Measurements from ENCODE around the gene EIF4A3. TPM values are rescaled to one million over a fixed set of nuclear protein-coding genes. Genes with fewer than 3 reads are reported as not detected.

Gene EIF4A3
- total RNA-seq, 1 experiment from 2014 or later = 362 TPM

- DNase-seq = no peak
- peaks cover 52% of the 10 kb centered on the region for H3K36me3 ChIP-seq
Observed at GRCh38 chr17:80132906-80133625, 13.9 kb downstream of the EIF4A3 start.

GRCh38 chr17:80130992-80131391 is 15.9 kb downstream of the EIF4A3 start:
- Histone ChIP-seq H3K4me1 (no peaks in the 10 kb centered on the region), H3K27me3 (no peaks in the 10 kb centered on the region), H3K27ac (no peak overlapping the region), H3K36me3 (peaks cover 33% of the 10 kb centered on the region), H3K9me3 (replicated peaks) (no peaks in the 10 kb centered on the region), H3K4me3 (no peak overlapping the region)
- no peak for DNase-seq

More at GRCh38 chr17:80132906-80133625, 13.9 kb downstream of the EIF4A3 start:
- Histone ChIP-seq H3K27ac (no peak overlapping the region), H3K4me1 (no peaks in the 10 kb centered on the region), H3K4me3 (no peak overlapping the region), H3K9me3 (replicated peaks) (no peaks in the 10 kb centered on the region), H3K27me3 (no peaks in the 10 kb centered on the region)

- no peak for DNase-seq
- Histone ChIP-seq H3K36me3 (peaks cover 14% of the 10 kb centered on the region), H3K9me3 (replicated peaks) (no peaks in the 10 kb centered on the region), H3K4me1 (peaks cover 8% of the 10 kb centered on the region), H3K4me3 (no peak overlapping the region), H3K27ac (no peak overlapping the region), H3K27me3 (no peaks in the 10 kb centered on the region)
Observed at GRCh38 chr17:80129006-80129565, 17.8 kb downstream of the EIF4A3 start.

GRCh38 chr17:80126449-80126715 is 20.5 kb downstream of the EIF4A3 start:
- Histone ChIP-seq H3K4me1 (peaks cover 15% of the 10 kb centered on the region), H3K27me3 (no peaks in the 10 kb centered on the region), H3K27ac (no peak overlapping the region), H3K36me3 (no peaks in the 10 kb centered on the region), H3K9me3 (replicated peaks) (no peaks in the 10 kb centered on the region), H3K4me3 (no peak overlapping the region)
- DNase-seq = no peak

GRCh38 chr17:80125656-80126448 is 21.1 kb downstream of the EIF4A3 start:
- Histone ChIP-seq H3K4me3 (no peak overlapping the region), H3K9me3 (replicated peaks) (no peaks in the 10 kb centered on the region), H3K36me3 (no peaks in the 10 kb centered on the region), H3K27me3 (no peaks in the 10 kb centered on the region), H3K27ac (no peak overlapping the region), H3K4me1 (peaks cover 15% of the 10 kb centered on the region)
- no peak for DNase-seq

GRCh38 chr17:80124351-80124981 is 22.5 kb downstream of the EIF4A3 start:
- DNase-seq = peak; percentile 80 to 83
- Histone ChIP-seq H3K27ac (peak overlapping the region; percentile 23), H3K4me1 (peaks cover 15% of the 10 kb centered on the region), H3K9me3 (replicated peaks) (no peaks in the 10 kb centered on the region), H3K4me3 (no peak overlapping the region), H3K27me3 (no peaks in the 10 kb centered on the region), H3K36me3 (no peaks in the 10 kb centered on the region)

GRCh38 chr17:80123791-80124190 is 23.1 kb downstream of the EIF4A3 start:
- Histone ChIP-seq H3K9me3 (replicated peaks) (no peaks in the 10 kb centered on the region), H3K27ac (peak overlapping the region; percentile 23), H3K4me3 (no peak overlapping the region), H3K4me1 (peaks cover 18% of the 10 kb centered on the region), H3K27me3 (peaks cover 3% of the 10 kb centered on the region; the same call in 1 of the 2 replicates), H3K36me3 (no peaks in the 10 kb centered on the region)
- peak; percentile 73 to 79 for DNase-seq

- H3K4me1 ChIP-seq = peaks cover 20% of the 10 kb centered on the region
- H3K9me3 ChIP-seq (replicated peaks) = no peaks in the 10 kb centered on the region
- peaks cover 6% of the 10 kb centered on the region; the same call in 1 of the 2 replicates for H3K27me3 ChIP-seq
- no peak overlapping the region for H3K4me3 ChIP-seq
- H3K36me3 ChIP-seq = no peaks in the 10 kb centered on the region
- no peak for DNase-seq
- H3K27ac ChIP-seq = no peak overlapping the region
Observed at GRCh38 chr17:80122926-80123505, 23.9 kb downstream of the EIF4A3 start.

DNA sequence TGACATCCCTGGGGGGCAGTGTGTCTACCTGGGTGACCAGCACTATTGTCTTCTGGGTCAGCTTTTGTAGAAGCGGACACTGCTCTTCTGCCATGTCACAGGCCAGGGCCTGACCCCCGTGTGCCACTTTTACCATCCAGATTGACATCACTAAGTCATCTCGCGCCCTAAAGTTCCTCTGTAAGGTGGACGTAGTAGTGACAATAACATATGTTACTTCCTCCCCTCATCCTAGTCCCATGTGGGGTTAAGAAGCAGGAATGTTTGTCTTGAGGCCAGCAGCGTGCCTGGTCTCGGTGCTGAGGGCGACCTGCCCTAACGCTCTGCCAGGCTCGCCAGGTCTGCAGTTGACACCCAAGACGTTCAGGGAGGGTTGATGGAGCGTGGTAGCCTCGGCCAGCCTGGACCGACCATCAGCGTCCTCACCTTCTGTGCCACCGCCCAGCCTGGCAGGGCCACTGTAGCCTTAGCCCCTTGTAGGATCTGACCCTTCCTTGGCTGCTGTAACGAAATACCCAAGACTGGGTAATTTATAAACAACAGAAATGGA is 24.8 kb downstream of the EIF4A3 start:
- H3K27ac ChIP-seq = no peak overlapping the region
- H3K36me3 ChIP-seq = no peaks in the 10 kb centered on the region
- peaks cover 20% of the 10 kb centered on the region for H3K4me1 ChIP-seq
- no peak overlapping the region for H3K4me3 ChIP-seq
- peaks cover 6% of the 10 kb centered on the region; the same call in 1 of the 2 replicates for H3K27me3 ChIP-seq
- DNase-seq = no peak
- no peaks in the 10 kb centered on the region for H3K9me3 ChIP-seq (replicated peaks)

DNA sequence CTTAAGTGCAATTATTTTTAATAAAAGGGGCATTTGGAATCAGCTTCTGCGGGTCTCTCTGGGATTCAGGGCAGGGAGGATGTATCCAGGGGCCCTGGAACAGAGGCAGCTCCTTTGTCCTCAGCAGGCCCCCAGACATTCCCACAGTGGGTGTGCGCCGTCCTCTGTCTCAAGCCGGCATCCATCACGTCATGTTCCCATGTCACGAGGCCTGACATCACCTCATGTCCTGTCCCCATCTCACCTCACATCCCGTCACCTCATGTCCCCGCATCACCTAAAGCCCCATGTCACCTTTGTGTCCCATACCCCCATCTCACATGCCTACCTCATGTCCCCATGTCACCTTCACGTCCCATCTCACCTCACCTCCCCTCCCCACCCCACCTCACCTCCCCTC is 27.1 kb downstream of the EIF4A3 start:
- H3K27ac ChIP-seq = no peak overlapping the region
- DNase-seq = no peak
- H3K27me3 ChIP-seq = peaks cover 6% of the 10 kb centered on the region; the same call in 1 of the 2 replicates
- H3K4me1 ChIP-seq = peaks cover 20% of the 10 kb centered on the region
- H3K4me3 ChIP-seq = no peak overlapping the region
- H3K36me3 ChIP-seq = no peaks in the 10 kb centered on the region
- peaks cover 4% of the 10 kb centered on the region; the same call in 1 of the 2 replicates for H3K9me3 ChIP-seq (replicated peaks)

DNA sequence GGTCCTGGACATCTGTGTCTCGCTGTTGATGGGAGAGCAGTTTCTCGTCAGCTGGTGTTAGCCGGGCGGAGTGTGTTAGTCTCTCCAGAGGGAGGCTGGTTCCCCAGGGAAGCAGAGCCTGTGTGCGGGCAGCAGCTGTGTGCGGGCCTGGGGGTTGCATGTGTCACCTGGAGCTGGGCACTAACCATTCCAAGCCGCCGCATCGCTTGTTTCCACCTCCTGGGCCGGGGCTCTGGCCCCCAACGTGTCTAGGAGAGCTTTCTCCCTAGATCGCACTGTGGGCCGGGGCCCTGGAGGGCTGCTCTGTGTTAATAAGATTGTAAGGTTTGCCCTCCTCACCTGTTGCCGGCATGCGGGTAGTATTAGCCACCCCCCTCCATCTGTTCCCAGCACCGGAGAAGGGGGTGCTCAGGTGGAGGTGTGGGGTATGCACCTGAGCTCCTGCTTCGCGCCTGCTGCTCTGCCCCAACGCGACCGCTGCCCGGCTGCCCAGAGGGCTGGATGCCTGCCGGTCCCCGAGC is 27.6 kb downstream of the EIF4A3 start:
- no peak overlapping the region for H3K27ac ChIP-seq
- peak; percentile 62 to 64 for DNase-seq
- H3K36me3 ChIP-seq = no peaks in the 10 kb centered on the region; the same call in 1 of the 2 replicates
- peaks cover 14% of the 10 kb centered on the region for H3K4me1 ChIP-seq
- H3K27me3 ChIP-seq = peaks cover 6% of the 10 kb centered on the region; the same call in 1 of the 2 replicates
- peaks cover 9% of the 10 kb centered on the region; the same call in 1 of the 2 replicates for H3K9me3 ChIP-seq (replicated peaks)
- H3K4me3 ChIP-seq = no peak overlapping the region

DNA sequence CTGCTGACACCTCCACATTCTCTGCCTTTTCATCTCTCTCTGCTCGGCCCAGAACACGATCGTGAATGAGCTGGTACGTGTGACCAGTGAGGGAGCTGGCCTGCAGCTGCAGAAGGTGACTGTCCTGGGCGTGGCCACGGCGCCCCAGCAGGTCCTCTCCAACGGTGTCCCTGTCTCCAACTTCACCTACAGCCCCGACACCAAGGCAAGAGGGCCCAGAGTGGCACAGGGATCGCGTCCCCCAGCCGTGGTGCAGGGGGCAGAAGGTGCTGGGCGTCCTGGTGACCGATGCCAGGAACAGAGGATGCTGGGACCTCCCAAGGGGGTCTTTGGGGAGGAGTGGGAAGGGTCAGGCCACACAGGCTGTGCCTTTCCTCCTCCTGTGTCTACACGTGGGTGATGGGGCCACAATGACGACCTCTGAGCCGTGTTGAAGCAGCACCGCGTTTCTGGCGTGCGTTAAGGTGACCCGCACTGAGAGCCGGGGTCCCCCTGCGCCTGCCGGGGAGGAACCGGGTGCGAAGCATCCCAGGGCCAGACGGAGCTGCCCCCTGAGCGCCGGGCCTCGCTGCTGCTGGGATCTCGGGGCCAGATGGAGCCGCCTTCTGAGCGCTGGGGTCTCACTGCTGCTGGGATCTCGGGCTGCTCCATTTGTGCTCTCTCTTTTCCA is 28.2 kb downstream of the EIF4A3 start:
- Histone ChIP-seq H3K27me3 (peaks cover 6% of the 10 kb centered on the region; the same call in 1 of the 2 replicates), H3K36me3 (no peaks in the 10 kb centered on the region; the same call in 1 of the 2 replicates)
- DNase-seq = no peak

More for the DNA sequence above, 28.2 kb downstream of the EIF4A3 start:
- Histone ChIP-seq H3K27ac (no peak overlapping the region), H3K4me1 (peaks cover 9% of the 10 kb centered on the region), H3K4me3 (no peak overlapping the region), H3K9me3 (replicated peaks) (peaks cover 9% of the 10 kb centered on the region; the same call in 1 of the 2 replicates)
